ENCODE data around the gene BTBD17. TPM values are rescaled to one million over a fixed set of nuclear protein-coding genes. Genes with fewer than 3 reads are reported as not detected.
A peak's percentile ranks its signal among the peaks of the same experiment; 100 is the strongest.
"Not testable (repeated sequence)": the region's sequence is repeated elsewhere in the genome, so short reads cannot be mapped to it uniquely, and the experiment has no call there.

Gene BTBD17, protein sequence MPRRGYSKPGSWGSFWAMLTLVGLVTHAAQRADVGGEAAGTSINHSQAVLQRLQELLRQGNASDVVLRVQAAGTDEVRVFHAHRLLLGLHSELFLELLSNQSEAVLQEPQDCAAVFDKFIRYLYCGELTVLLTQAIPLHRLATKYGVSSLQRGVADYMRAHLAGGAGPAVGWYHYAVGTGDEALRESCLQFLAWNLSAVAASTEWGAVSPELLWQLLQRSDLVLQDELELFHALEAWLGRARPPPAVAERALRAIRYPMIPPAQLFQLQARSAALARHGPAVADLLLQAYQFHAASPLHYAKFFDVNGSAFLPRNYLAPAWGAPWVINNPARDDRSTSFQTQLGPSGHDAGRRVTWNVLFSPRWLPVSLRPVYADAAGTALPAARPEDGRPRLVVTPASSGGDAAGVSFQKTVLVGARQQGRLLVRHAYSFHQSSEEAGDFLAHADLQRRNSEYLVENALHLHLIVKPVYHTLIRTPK
- total RNA-seq = not detected

DNA sequence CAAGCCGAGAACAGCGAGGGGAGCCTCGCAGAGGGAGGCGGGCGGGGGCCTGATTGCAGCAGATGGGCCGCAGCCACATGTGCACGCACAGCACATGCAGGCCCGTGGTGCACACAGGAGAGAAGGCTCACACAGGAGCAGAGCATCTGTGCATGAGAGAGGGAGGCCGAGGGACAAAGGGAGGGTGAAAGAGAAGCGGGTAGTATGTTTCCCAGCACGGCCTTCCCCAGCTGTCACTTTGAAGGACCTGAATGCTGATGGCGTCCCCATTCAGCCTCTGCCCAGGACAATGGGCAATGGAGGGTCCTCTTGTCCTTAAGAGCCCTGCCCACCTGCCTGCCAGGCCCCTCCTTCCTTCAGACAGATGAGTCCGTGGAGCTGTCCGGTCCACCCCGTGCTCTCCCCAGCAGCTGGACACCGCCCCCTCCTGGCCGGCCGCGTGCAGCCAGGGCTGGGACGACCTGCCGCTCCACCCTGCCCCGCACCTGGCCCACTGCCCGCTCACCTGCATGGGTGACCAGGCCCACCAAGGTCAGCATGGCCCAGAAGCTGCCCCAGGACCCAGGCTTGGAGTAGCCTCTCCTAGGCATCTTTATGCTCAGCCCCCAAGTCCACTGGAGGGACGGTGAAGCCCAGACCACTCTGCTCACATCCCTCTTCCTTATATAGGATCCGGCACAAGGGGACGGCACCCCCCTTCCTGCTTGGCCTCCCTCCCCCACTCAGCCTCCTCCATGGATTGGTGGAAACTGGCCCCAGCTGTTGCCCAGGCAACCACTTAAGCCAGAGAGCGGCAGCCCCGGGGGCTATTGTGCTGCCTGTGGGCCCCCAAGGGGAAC, at the start of gene BTBD17:
Gene BTBD17 (minus strand): TSS at position 639 of the 839 bp plus-strand sequence. CDS start 49 bp downstream, at position 590.
- Mint-ChIP-seq H3K9me3 (no peaks in the 10 kb centered on the region), H3K27ac (no peak within 1 kb of the TSS), H3K4me1 (no peaks in the 10 kb centered on the region), H3K27me3 (peaks cover 16% of the 10 kb centered on the region), H3K4me3 (no peak within 1 kb of the TSS), H3K36me3 (ENCODE audit: low read depth) (no peaks in the 10 kb centered on the region)
- ATAC-seq (replicated peaks) = peak; percentile 78

DNA sequence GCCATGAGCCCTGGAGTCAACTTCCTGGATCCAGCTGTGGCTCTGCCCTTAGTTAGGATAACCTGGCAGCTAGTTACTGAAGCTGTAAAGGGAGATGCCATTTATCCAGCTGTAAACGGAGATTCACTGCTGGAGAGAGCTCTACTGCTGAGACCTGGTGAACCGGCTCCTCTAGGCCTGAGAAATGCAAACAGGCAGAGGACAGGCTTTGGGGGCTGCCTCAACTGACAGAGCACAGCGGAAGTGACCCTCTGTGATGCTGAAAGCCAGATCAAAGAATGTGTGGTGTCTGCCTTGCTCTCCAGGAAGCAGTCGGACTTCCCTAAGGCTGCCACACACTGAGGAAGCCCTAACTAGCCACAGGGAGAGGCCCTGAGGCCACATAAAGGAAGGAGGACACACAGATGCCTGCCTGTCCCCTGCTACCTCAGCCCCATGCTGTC, 48.4 kb upstream of the BTBD17 start:
- H3K4me1 Mint-ChIP-seq = peaks cover 5% of the 10 kb centered on the region
- ATAC-seq (replicated peaks) = no peak
- peaks cover 14% of the 10 kb centered on the region for H3K27me3 Mint-ChIP-seq
- H3K9me3 Mint-ChIP-seq = no peaks in the 10 kb centered on the region
- H3K36me3 Mint-ChIP-seq (ENCODE audit: low read depth) = no peaks in the 10 kb centered on the region
- no peak overlapping the region for H3K27ac Mint-ChIP-seq
- H3K4me3 Mint-ChIP-seq = no peak overlapping the region

DNA sequence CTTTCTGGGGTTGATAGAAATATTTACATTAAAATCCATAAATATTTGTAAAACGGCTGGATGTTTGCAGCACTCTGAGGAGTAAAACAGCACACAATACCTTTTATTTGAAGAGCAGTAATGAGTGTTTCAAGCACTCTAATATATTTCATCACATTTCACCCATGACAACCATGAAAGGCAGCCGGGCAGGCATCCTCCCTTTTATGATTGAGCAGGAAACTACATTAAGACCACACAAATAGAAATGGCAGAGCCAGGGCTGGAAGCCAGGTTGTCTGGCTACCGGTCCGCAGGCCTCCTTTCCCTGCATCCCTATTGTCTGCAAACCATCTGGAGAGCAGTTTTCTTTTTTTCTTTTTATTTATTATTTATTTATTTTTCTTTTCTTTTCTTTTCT, 47.1 kb upstream of the BTBD17 start:
- H3K27me3 Mint-ChIP-seq = peaks cover 12% of the 10 kb centered on the region
- ATAC-seq (replicated peaks) = no peak
- no peak overlapping the region for H3K27ac Mint-ChIP-seq
- H3K36me3 Mint-ChIP-seq (ENCODE audit: low read depth) = no peaks in the 10 kb centered on the region
- H3K9me3 Mint-ChIP-seq = no peaks in the 10 kb centered on the region
- peaks cover 5% of the 10 kb centered on the region for H3K4me1 Mint-ChIP-seq
- H3K4me3 Mint-ChIP-seq = no peak overlapping the region

DNA sequence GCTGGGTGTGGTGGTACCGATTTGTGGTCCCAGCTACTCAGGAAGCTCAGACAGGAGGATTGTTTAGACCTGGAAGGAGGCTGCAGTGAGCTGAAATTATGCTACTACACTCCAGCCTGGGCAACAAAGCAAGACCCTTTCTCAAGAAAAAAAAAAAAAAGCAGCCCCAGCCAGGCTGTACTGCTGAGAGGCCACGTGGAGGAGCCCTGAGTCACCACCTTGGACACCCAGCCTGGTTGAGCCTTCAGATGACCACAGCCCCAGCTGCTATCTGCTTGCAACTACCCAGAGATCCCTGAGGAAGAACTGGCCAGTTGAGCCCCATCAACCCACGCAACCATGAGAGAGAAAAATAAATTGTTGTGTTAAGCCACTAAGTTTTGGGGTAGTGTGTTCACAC, 46.6 kb upstream of the BTBD17 start:
- H3K27me3 Mint-ChIP-seq = peaks cover 8% of the 10 kb centered on the region
- no peaks in the 10 kb centered on the region for H3K9me3 Mint-ChIP-seq
- H3K4me1 Mint-ChIP-seq = peaks cover 5% of the 10 kb centered on the region
- H3K36me3 Mint-ChIP-seq (ENCODE audit: low read depth) = no peaks in the 10 kb centered on the region
- H3K4me3 Mint-ChIP-seq = no peak overlapping the region
- no peak overlapping the region for H3K27ac Mint-ChIP-seq
- ATAC-seq (replicated peaks) = no peak

DNA sequence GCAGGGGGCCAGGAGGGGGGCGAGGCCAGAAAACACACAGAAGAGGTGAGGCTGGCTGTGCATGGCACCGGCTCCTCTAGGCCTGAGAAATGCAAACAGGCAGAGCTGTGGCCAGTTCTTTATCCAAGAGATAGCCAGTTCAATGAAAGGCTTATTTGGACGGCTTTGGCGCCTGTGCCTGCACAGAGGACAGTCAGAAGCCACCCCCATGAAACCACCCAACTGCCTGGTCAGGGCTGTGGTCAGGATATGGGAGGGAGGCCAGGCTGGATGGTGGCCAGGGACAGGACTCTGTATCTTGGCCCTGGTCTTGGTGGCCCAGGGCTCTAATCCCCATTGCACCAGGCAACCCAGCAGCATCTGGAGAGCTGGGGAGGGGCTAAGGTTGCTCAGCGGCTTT, 45.7 kb upstream of the BTBD17 start:
- ATAC-seq (replicated peaks) = no peak

DNA sequence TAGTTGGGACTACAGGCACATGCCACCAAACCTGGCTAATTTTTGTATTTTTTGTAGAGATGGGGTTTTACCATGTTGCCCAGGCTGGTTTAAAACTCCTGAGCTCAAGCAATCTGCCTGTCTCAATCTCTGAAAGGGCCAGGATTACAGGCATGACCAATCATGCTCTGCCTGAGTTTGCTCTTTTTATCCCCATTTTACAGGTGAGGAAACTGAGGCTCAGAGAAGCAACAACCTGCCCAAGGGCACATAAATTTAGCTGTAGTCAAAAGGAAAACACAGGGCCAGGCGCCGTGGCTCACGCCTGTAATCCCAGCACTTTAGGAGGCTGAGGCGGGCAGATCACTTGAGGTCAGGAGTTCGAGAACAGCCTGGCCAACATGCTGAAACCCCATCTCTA, 43.6 kb upstream of the BTBD17 start:
- not testable (repeated sequence) for H3K27me3 Mint-ChIP-seq; H3K4me3 Mint-ChIP-seq; H3K27ac Mint-ChIP-seq; H3K9me3 Mint-ChIP-seq; ATAC-seq (replicated peaks); H3K4me1 Mint-ChIP-seq; H3K36me3 Mint-ChIP-seq (ENCODE audit: low read depth)

More for the DNA sequence above, 45.7 kb upstream of the BTBD17 start:
- H3K27me3 Mint-ChIP-seq = peaks cover 8% of the 10 kb centered on the region
- H3K4me1 Mint-ChIP-seq = peaks cover 5% of the 10 kb centered on the region
- no peak overlapping the region for H3K4me3 Mint-ChIP-seq
- H3K9me3 Mint-ChIP-seq = no peaks in the 10 kb centered on the region
- H3K27ac Mint-ChIP-seq = no peak overlapping the region
- H3K36me3 Mint-ChIP-seq (ENCODE audit: low read depth) = no peaks in the 10 kb centered on the region

DNA sequence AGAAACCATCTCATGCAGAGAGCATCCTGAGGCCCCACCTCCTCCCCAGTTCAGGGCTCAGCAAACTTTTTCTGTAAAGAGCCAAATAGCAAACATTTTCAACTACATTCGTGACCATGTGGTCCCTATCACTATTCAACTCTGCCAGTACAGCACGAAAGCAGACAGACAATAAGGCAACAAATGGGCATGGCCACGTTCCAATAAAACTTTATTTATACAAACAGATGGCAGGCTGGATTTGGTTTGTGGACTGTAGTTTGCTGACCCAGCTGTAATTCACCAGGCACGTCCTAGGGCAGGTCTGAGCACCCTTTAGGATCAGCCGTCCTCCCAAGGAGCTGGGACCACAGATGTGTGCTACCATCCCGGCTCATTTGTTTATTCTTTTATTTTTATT, 43.1 kb upstream of the BTBD17 start:
- peaks cover 6% of the 10 kb centered on the region for H3K27me3 Mint-ChIP-seq
- H3K4me3 Mint-ChIP-seq = no peak overlapping the region
- no peak for ATAC-seq (replicated peaks)
- H3K9me3 Mint-ChIP-seq = no peaks in the 10 kb centered on the region
- no peaks in the 10 kb centered on the region for H3K36me3 Mint-ChIP-seq (ENCODE audit: low read depth)
- no peaks in the 10 kb centered on the region for H3K4me1 Mint-ChIP-seq
- no peak overlapping the region for H3K27ac Mint-ChIP-seq

DNA sequence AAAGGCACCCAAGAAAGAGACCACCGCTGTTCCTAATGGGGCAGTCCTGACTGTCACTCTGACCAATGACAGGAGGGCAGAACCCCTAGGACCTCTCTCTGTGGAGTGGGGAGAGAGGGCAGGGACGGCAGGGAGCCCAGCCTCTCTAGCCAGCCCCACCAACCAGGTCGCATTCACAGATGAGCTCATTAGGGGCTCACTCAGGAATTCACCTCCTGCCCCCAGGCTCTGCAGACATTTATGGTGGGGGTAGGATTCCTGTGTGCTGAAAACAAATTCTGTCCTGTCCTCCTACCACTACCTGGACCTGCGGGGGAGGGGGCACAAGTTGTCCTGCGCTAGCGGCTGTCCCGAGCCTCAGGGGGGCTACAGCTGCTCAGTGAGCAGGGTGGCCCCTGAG, 42.5 kb upstream of the BTBD17 start:
- ATAC-seq (replicated peaks) = no peak
- no peak overlapping the region for H3K4me3 Mint-ChIP-seq
- no peaks in the 10 kb centered on the region for H3K36me3 Mint-ChIP-seq (ENCODE audit: low read depth)
- no peaks in the 10 kb centered on the region for H3K9me3 Mint-ChIP-seq
- no peaks in the 10 kb centered on the region for H3K4me1 Mint-ChIP-seq
- no peak overlapping the region for H3K27ac Mint-ChIP-seq
- H3K27me3 Mint-ChIP-seq = peaks cover 6% of the 10 kb centered on the region

DNA sequence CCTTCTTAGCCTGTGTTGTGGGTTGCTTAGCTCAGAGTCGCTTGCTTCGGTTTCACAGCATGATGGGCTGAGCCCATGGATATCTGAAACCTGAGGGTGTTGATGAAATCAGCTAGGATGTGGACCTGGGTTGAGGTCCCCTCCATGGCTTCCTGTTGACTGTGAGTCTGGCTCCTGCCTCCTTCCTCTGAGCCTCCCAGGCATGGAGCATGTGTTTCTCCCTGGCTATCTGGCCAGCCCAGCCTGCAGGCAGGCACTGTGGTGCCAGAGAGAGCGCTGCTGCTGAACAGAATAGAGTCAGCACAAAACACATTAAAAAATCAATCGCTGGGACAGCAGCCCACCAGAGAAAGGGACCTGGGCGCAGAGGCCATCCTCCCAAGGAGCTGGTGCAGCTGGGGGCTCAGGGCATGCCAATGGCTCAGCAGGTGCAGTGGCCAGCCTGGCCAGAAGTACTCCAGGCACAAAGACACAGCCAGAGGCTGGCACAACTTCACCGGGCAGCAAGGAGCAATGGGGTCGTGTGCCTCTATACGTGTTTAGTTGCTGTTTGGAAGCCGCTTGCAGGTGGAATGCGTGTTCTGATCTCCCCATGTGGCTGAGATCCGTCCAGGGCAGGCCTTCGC, 42.0 kb upstream of the BTBD17 start:
- Mint-ChIP-seq H3K27ac (no peak overlapping the region), H3K9me3 (no peaks in the 10 kb centered on the region), H3K4me1 (no peaks in the 10 kb centered on the region), H3K4me3 (no peak overlapping the region), H3K27me3 (peaks cover 6% of the 10 kb centered on the region), H3K36me3 (ENCODE audit: low read depth) (no peaks in the 10 kb centered on the region)
- ATAC-seq (replicated peaks) = no peak

DNA sequence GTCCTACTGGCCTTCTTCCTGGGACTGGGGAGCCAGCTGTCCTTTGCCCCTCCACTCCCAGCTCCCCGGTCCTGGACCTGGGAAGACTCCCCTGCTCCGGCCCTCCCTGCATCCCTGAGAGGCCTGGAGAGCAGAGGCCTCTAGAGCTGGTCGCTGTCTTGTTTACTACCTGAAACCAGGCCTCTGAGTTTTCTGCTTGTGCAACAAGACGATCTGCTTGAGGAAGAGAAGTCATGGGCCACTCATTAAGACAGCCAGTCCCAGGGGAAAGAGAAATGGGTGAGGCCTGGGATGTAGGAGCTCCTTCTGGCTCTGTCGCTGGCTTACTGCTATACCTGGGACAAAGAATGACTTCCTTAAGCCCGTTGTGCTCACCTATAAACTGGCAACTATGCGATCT, 40.4 kb upstream of the BTBD17 start:
- no peak for ATAC-seq (replicated peaks)
- Mint-ChIP-seq H3K9me3 (no peaks in the 10 kb centered on the region), H3K4me1 (no peaks in the 10 kb centered on the region), H3K4me3 (no peak overlapping the region), H3K27ac (no peak overlapping the region), H3K27me3 (peaks cover 6% of the 10 kb centered on the region), H3K36me3 (ENCODE audit: low read depth) (no peaks in the 10 kb centered on the region)

DNA sequence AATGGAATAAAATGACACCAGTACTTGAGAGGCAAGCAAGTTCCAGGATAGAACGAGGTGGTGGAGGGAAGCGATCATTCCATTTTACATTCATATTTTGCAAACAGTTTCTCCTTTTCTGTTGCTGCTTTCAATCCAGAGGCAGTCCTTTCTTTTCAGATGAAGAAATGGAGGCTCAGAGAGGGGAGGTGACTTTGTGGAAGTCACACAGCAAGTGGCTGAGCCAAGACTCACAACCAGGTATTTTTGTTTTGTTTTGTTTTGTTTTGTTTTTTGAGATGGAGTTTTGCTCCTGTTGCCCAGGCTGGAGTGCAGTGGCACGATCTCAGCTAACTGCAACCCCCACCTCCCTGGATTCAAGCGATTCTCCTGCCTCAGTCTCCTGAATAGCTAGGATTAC, 34.9 kb upstream of the BTBD17 start:
- no peak for ATAC-seq (replicated peaks)
- H3K36me3 Mint-ChIP-seq (ENCODE audit: low read depth) = no peaks in the 10 kb centered on the region
- H3K27me3 Mint-ChIP-seq = peaks cover 3% of the 10 kb centered on the region
- no peak overlapping the region for H3K27ac Mint-ChIP-seq
- no peak overlapping the region for H3K4me3 Mint-ChIP-seq
- no peaks in the 10 kb centered on the region for H3K9me3 Mint-ChIP-seq
- H3K4me1 Mint-ChIP-seq = no peaks in the 10 kb centered on the region

DNA sequence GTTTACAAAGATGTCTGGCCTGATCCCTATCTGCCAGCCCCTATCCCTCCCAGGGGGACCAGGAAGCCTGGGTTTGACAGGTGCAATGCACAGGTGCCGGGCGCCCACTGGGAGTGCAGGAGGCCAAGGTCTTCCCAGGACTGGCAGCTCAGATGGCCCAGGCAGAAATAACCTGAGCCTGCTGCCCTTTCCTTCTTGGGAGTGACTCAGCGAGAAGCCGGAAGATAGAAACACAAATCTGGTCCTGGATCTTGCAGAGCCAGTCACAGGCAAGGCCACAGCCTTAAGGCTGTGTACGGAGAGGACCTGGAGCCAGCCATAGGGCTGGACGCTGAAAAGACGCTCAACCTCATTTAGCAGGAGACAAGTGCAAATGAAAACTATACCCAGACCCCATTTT, 33.3 kb upstream of the BTBD17 start:
- no peaks in the 10 kb centered on the region for H3K4me1 Mint-ChIP-seq
- H3K36me3 Mint-ChIP-seq (ENCODE audit: low read depth) = no peaks in the 10 kb centered on the region
- no peak overlapping the region for H3K27ac Mint-ChIP-seq
- no peaks in the 10 kb centered on the region for H3K9me3 Mint-ChIP-seq
- no peak for ATAC-seq (replicated peaks)
- H3K4me3 Mint-ChIP-seq = no peak overlapping the region
- no peaks in the 10 kb centered on the region for H3K27me3 Mint-ChIP-seq

DNA sequence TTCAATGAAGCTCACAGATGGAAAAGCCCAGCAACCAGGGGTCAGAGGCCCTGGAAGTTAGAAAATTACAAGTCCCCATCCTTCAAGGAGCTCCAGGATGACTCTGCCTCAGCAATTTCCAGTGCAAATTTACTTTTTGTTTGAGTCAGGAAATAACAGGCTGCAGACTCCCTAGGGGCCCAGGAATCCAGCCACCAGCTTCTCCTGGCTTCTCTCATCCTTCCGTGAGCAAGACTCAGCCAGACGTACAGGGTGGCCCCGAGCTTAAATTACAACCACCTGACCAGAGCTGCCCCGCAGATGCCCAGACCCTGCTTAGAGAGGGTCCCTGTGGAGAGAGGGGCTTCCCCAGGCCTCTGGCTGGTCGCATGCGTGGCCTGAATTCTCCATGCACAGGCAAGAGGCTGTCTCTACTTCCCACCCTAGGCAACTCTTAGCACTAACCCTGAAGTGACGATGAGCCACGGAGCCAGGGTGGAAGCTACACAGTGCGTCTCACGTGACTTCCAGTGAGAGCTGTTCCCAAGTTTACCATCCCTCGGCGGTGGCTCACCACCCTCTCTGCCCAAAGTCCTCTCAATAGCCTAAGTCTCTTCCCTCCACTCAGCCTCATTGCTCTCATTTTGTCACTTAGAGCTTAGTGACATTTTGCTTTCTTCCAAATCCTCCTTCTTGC, 32.7 kb upstream of the BTBD17 start:
- Mint-ChIP-seq H3K27me3 (no peaks in the 10 kb centered on the region), H3K27ac (no peak overlapping the region), H3K4me3 (no peak overlapping the region), H3K36me3 (ENCODE audit: low read depth) (no peaks in the 10 kb centered on the region), H3K4me1 (no peaks in the 10 kb centered on the region), H3K9me3 (no peaks in the 10 kb centered on the region)
- no peak for ATAC-seq (replicated peaks)

DNA sequence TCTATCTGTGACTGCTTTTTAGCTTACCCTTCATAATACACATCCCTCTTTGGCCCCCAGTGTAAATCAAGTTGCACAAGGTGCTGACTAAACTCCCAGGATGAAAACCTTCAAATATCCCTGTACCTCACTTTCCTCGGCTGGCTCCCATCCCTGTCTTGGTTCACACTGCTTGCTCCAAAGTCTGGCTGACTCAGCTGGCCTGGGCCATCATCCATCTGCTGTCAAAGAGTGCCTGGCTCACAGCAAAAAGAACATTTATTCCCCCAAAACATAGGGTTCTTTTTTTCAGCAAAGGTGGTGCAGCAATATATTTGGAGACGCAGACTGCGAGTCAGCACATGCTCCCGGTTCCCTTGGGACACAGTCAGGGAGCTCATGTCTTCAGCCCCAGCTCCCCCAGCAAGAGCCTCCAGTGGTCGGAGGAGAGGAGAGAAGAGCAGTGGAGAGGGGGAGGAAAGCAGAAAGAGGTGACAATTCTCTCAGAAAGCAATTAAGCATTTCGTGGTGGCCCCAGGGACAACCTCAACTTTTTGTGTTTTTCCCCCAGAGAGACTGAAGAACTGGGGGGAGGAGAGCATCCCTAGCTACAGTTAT, 31.8 kb upstream of the BTBD17 start:
- Mint-ChIP-seq H3K27ac (no peak overlapping the region), H3K4me1 (no peaks in the 10 kb centered on the region), H3K36me3 (ENCODE audit: low read depth) (no peaks in the 10 kb centered on the region), H3K9me3 (no peaks in the 10 kb centered on the region), H3K27me3 (no peaks in the 10 kb centered on the region), H3K4me3 (no peak overlapping the region)
- ATAC-seq (replicated peaks) = no peak

Data from activated T-helper 17 cell treated with anti-CD3 and anti-CD28 coated beads, Interleukin-2, amount 50 U/mL, for 72 hours (primary cell).